DOHH2 (cell line): Measurements from ENCODE around the gene UQCRFS1.
"Not testable (repeated sequence)": the region's sequence is repeated elsewhere in the genome, so short reads cannot be mapped to it uniquely, and the experiment has no call there.

ENCODE experiments used
- EZH2phosphoT487 ChIP-seq: fragments of 200-600 bp; sonication (generic); IDR thresholded peaks from 2 replicates; pipeline ENCODE4 v1.6.1; 2017; ENCODE audit warnings: borderline replicate concordance, mild to moderate bottlenecking, antibody characterized with exemption, low read length, moderate library complexity, mixed read lengths
- TF ChIP-seq, protein P1 (sequence below): fragments of 200-600 bp; sonication (generic); IDR thresholded peaks from one replicate; pipeline ENCODE4 v1.5.1; 2014; ENCODE audit warnings: antibody characterized with exemption, mild to moderate bottlenecking, low read depth, low read length; ENCODE audit not compliant: poor library complexity, severe bottlenecking

- TF ChIP-seq, protein P1, sequence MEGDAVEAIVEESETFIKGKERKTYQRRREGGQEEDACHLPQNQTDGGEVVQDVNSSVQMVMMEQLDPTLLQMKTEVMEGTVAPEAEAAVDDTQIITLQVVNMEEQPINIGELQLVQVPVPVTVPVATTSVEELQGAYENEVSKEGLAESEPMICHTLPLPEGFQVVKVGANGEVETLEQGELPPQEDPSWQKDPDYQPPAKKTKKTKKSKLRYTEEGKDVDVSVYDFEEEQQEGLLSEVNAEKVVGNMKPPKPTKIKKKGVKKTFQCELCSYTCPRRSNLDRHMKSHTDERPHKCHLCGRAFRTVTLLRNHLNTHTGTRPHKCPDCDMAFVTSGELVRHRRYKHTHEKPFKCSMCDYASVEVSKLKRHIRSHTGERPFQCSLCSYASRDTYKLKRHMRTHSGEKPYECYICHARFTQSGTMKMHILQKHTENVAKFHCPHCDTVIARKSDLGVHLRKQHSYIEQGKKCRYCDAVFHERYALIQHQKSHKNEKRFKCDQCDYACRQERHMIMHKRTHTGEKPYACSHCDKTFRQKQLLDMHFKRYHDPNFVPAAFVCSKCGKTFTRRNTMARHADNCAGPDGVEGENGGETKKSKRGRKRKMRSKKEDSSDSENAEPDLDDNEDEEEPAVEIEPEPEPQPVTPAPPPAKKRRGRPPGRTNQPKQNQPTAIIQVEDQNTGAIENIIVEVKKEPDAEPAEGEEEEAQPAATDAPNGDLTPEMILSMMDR, result not testable (repeated sequence)
- not testable (repeated sequence) for TF ChIP-seq EZH2phosphoT487
Observed at GRCh38 chr19:29210502-29210901, 2.4 kb downstream of the UQCRFS1 start.
